A549 (cell line): ENCODE measurements around the gene WDR3. TPM values are rescaled to one million over a fixed set of nuclear protein-coding genes. Genes with fewer than 3 reads are reported as not detected.

Experiments used
- ATAC-seq, 2 experiments: fragments of 200-7000 bp in 1 of 2; fragments of >200 bp in 1 of 2; cut with Nextera tagmentation in 1 of 2; cut with Tn5 transposase in 1 of 2; 3 replicates each; pipeline versions ENCODE4 v1.8.0 to v1.9.1; 2018 to 2020; ENCODE audit warnings: mild to moderate bottlenecking in 1 of 2, moderate library complexity in 1 of 2
- CTCF ChIA-PET: fragments of 300-600 bp; sonication (Branson Sonifier 250); formaldehyde crosslinking; extraction: SDS; loops from one replicate; lab custom pipeline; 2021; ENCODE audit warnings: antibody characterized with exemption, inconsistent platforms; lab: Yijun Ruan, JAX
- POLR2A ChIA-PET: fragments of 350-600 bp; formaldehyde crosslinking; extraction: SDS; loops from one replicate; lab custom pipeline; 2021; ENCODE audit warnings: antibody characterized with exemption, inconsistent platforms; lab: Yijun Ruan, JAX
- DNase-seq, 2 experiments: peaks; one replicate each; pipeline versions ENCODE4 v3.0.0 to v3.0.0-alpha.2; 2011 to 2016; ENCODE audit warnings: low read depth in 1 of 2, low spot score in 1 of 2
- FAIRE-seq: peaks from 2 replicates; lab custom pipeline; 2011; peaks lifted over from hg19 to GRCh38; lab: Jason Lieb, UNC
- H3K27ac ChIP-seq, 2 experiments: fragments of >200 bp; sonication (Bioruptor Twin); formaldehyde crosslinking; 3 replicates each; pipeline ENCODE4 v1.5.1; 2016 to 2017
- H3K4me1 ChIP-seq: fragments of >200 bp; sonication (Bioruptor Twin); formaldehyde crosslinking; 3 replicates; pipeline ENCODE4 v1.6.1; 2016
- H3K4me2 ChIP-seq: fragments of >200 bp; sonication (Bioruptor Twin); formaldehyde crosslinking; 3 replicates; pipeline ENCODE4 v1.6.1; 2016
- H3K4me3 ChIP-seq: fragments of >200 bp; sonication (Bioruptor Twin); formaldehyde crosslinking; 3 replicates; pipeline ENCODE4 v1.5.1; 2016
- H3K9me3 ChIP-seq: fragments of >200 bp; sonication (Bioruptor Twin); formaldehyde crosslinking; 3 replicates; pipeline ENCODE4 v1.6.1; 2016
- BHLHE40 ChIP-seq: IDR thresholded peaks from 2 replicates; pipeline ENCODE4 v1.6.1; 2012; ENCODE audit warnings: low read depth, low read length, inconsistent platforms
- CHD2 ChIP-seq: fragments of 150-350 bp; IDR thresholded peaks from 2 replicates; pipeline ENCODE4 v1.6.1; 2014; ENCODE audit warnings: low read length; ENCODE audit not compliant: partially characterized antibody
- ESRRA ChIP-seq: fragments of 150-350 bp; IDR thresholded peaks from 2 replicates; pipeline ENCODE4 v1.6.1; 2014; ENCODE audit warnings: mild to moderate bottlenecking, low read length, borderline replicate concordance
- FOSB ChIP-seq: fragments of 250-450 bp; sonication (Bioruptor Pico); IDR thresholded peaks from 2 replicates; pipeline ENCODE4 v1.5.0; 2020; ENCODE audit warnings: mild to moderate bottlenecking, moderate library complexity
- HEYL ChIP-seq: fragments of 250-450 bp; sonication (Bioruptor Pico); IDR thresholded peaks from 2 replicates; pipeline ENCODE4 v1.8.0; 2021; ENCODE audit warnings: mild to moderate bottlenecking, moderate library complexity
- HOXA7 ChIP-seq: fragments of 250-450 bp; sonication (Bioruptor Pico); IDR thresholded peaks from 2 replicates; pipeline ENCODE4 v1.5.0; 2020; ENCODE audit warnings: mild to moderate bottlenecking, moderate library complexity
- JUN ChIP-seq, 2 experiments: fragments of >200 bp; sonication (Bioruptor Twin); formaldehyde crosslinking; IDR thresholded peaks; 2 replicates in 1 of 2; 3 replicates in 1 of 2; pipeline ENCODE4 v1.6.1; 2016 to 2017
- JUNB ChIP-seq: fragments of >200 bp; sonication (Bioruptor Twin); formaldehyde crosslinking; IDR thresholded peaks from 2 replicates; pipeline ENCODE4 v1.6.1; 2016
- KDM1A ChIP-seq: fragments of 200-600 bp; sonication (generic); IDR thresholded peaks from 2 replicates; pipeline ENCODE4 v1.6.1; 2016; ENCODE audit warnings: low read depth, mild to moderate bottlenecking
- KDM5A ChIP-seq: fragments of 200-600 bp; sonication (generic); IDR thresholded peaks from 2 replicates; pipeline ENCODE4 v1.6.1; 2016; ENCODE audit warnings: antibody characterized with exemption, mild to moderate bottlenecking
- MAZ ChIP-seq: fragments of 150-350 bp; IDR thresholded peaks from 2 replicates; pipeline ENCODE4 v1.6.1; 2014; ENCODE audit warnings: antibody characterized with exemption, low read depth, low read length, borderline replicate concordance
- NFE2L2 ChIP-seq: fragments of 150-350 bp; conservative IDR thresholded peaks from 2 replicates; pipeline ENCODE4 v1.6.1; 2014; ENCODE audit warnings: low read length
- RAD21 ChIP-seq, 2 experiments: fragments of >200 bp in 1 of 2; sonication (Bioruptor Twin) in 1 of 2; formaldehyde crosslinking in 1 of 2; IDR thresholded peaks in 1 of 2; conservative IDR thresholded peaks in 1 of 2; 2 replicates in 1 of 2; 3 replicates in 1 of 2; pipeline ENCODE4 v1.6.1; 2012 to 2018; ENCODE audit warnings: inconsistent platforms in 1 of 2
- SMC3 ChIP-seq: fragments of >200 bp; sonication (Bioruptor Twin); formaldehyde crosslinking; IDR thresholded peaks from 3 replicates; pipeline ENCODE4 v1.6.1; 2018; ENCODE audit warnings: inconsistent platforms
- SREBF2 ChIP-seq: fragments of 450-650 bp; IDR thresholded peaks from 2 replicates; pipeline ENCODE4 v1.6.1; 2014; ENCODE audit warnings: mild to moderate bottlenecking, moderate library complexity
- TP53 ChIP-seq: fragments of 250-450 bp; sonication (Bioruptor Pico); IDR thresholded peaks from 2 replicates; pipeline ENCODE4 v1.5.0; 2021; ENCODE audit warnings: mild to moderate bottlenecking, moderate library complexity
- ZFP36 ChIP-seq: fragments of 450-650 bp; IDR thresholded peaks from 2 replicates; pipeline ENCODE4 v1.6.1; 2014; ENCODE audit warnings: borderline replicate concordance; ENCODE audit not compliant: partially characterized antibody
- WGBS: methylation state at CpG from one replicate; pipeline ENCODE4 v1.1.6; 2017; ENCODE audit errors: missing lambda C conversion rate; 5-methylcytosine and 5-hydroxymethylcytosine counted together
- polyA plus RNA-seq, 4 experiments: library from polyadenylated mRNA; depleted of rRNA in 3 of 4; stranded (reverse); fragments of >200 nt; fragmentation: RNase III in 1 of 4; extraction: RNeasy Plus Mini Kit Qiagen cat#74134 plus additional on column Dnase treatment in 1 of 4; gene quantifications; 2 replicates in 3 of 4; 3 replicates in 1 of 4; pipeline ENCODE4 v1.2.3, GENCODE V29; 2011 to 2017
- TF ChIP-seq, protein P1 (sequence below): fragments of >200 bp; sonication (Bioruptor Twin); formaldehyde crosslinking; IDR thresholded peaks from 3 replicates; pipeline ENCODE4 v1.6.1; 2016
- TF ChIP-seq, protein P2 (sequence below): IDR thresholded peaks from 2 replicates; pipeline ENCODE4 v1.6.1; 2012
- TF ChIP-seq, protein P3 (sequence below): fragments of >200 bp; sonication (Bioruptor Twin); formaldehyde crosslinking; IDR thresholded peaks from 3 replicates; pipeline ENCODE4 v1.5.1; 2016
- TF ChIP-seq, protein P4 (sequence below): fragments of 200-600 bp; sonication (generic); IDR thresholded peaks from 2 replicates; pipeline ENCODE4 v1.6.1; 2016; ENCODE audit warnings: antibody characterized with exemption, mild to moderate bottlenecking, moderate library complexity

WDR3 gene
- polyA plus RNA-seq, 2 of the 4 experiments (the other 2 are of a cell fraction), result 29.1 to 54.6 TPM

DNA sequence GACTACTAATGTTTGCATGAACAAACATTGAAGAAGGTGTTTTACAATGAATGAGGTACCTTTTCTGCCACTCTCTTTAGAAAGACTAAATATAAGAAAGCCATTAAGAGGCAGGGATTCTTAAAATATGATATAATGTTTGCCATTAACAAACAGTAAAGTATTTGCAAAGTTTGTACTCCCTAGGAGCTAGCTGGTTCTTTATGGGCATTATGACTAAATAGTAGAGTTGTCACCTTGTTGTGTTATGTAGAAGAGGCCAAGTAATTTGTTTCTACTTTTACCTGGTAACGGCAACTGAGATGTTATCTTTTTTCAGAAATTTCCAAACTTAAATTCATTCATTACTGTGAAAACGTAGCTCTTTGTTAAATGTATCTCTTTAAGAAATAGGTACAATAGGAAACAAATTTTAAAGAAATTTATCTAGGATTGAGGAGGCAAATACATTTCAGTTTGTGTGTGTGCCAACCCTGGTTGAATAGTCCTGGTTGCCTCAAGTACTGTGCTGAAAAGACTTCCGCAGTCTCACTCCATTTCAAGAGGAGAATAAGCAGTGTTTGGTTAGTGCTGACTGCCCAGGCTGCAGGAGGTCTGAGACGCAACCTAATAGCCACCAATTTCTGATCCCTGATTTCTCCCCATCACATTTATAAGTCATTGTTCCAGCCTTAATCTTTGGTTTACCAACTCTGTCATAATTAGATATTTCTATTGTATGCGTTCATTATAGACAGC is 52.1 kb downstream of the WDR3 start:
- FAIRE-seq, result no peak
- CTCF ChIA-PET, result no interaction called here
- no peaks in the 10 kb centered on the region for H3K4me1 ChIP-seq
- no peak overlapping the region for H3K27ac ChIP-seq
- no peak overlapping the region for H3K4me3 ChIP-seq
- 38% methylated on average over 5 of the region's 5 CpGs for WGBS
- H3K4me2 ChIP-seq, result no peak overlapping the region
- TF ChIP-seq BHLHE40, result no peak
- no peak for TF ChIP-seq KDM5A
- no peak for TF ChIP-seq FOSB (CRISPR knock-in tag)
- TF ChIP-seq, protein P1, sequence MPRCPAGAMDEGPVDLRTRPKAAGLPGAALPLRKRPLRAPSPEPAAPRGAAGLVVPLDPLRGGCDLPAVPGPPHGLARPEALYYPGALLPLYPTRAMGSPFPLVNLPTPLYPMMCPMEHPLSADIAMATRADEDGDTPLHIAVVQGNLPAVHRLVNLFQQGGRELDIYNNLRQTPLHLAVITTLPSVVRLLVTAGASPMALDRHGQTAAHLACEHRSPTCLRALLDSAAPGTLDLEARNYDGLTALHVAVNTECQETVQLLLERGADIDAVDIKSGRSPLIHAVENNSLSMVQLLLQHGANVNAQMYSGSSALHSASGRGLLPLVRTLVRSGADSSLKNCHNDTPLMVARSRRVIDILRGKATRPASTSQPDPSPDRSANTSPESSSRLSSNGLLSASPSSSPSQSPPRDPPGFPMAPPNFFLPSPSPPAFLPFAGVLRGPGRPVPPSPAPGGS, result no peak
- no peak for TF ChIP-seq CHD2
- no peak for TF ChIP-seq ESRRA
- TF ChIP-seq MAZ, result no peak
- no peak for TF ChIP-seq ZFP36
- no peaks in the 10 kb centered on the region for H3K9me3 ChIP-seq
- no peak for DNase-seq
- POLR2A ChIA-PET, result no interaction called here
- ATAC-seq, result no peak

DNA sequence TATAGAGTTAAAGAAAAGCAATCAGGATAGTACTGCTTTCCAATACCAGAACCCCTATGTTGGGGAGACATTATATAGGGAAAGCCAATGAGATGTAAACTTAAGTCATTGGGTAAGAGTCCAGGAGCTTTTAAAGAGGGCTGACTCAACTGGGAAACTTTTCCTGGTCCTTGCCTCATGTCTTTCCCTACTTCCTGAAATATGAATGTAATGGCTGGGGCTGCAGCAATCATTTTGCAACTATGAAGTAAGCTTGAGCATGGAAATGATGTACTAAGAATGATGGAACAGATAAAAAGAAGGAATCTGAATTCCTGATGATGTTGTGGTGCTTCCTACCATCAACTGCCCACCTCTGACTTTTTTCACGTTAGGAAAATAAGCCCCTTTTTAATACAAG is 55.7 kb downstream of the WDR3 start:
- ChIA-PET POLR2A (no interaction called here), CTCF (no interaction called here)
- no peak overlapping the region for H3K4me2 ChIP-seq
- WGBS, result 0% methylated on average over 1 of the region's 1 CpG
- DNase-seq (no peak), ATAC-seq (no peak), FAIRE-seq (no peak)
- TF ChIP-seq HEYL (CRISPR knock-in tag), result no peak
- TF ChIP-seq, protein P2, sequence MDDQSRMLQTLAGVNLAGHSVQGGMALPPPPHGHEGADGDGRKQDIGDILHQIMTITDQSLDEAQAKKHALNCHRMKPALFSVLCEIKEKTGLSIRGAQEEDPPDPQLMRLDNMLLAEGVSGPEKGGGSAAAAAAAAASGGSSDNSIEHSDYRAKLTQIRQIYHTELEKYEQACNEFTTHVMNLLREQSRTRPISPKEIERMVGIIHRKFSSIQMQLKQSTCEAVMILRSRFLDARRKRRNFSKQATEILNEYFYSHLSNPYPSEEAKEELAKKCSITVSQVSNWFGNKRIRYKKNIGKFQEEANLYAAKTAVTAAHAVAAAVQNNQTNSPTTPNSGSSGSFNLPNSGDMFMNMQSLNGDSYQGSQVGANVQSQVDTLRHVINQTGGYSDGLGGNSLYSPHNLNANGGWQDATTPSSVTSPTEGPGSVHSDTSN, result no peak
- no peak for TF ChIP-seq MAZ
- TF ChIP-seq TP53 (CRISPR knock-in tag), result no peak
- no peak for TF ChIP-seq KDM5A
- no peak for TF ChIP-seq SMC3
- TF ChIP-seq ESRRA, result no peak
- TF ChIP-seq JUN (IDR thresholded peaks at IDR 0.05), result no peak
- no peak for TF ChIP-seq CHD2
- TF ChIP-seq SREBF2, result no peak
- no peak for TF ChIP-seq NFE2L2
- TF ChIP-seq, protein P3, sequence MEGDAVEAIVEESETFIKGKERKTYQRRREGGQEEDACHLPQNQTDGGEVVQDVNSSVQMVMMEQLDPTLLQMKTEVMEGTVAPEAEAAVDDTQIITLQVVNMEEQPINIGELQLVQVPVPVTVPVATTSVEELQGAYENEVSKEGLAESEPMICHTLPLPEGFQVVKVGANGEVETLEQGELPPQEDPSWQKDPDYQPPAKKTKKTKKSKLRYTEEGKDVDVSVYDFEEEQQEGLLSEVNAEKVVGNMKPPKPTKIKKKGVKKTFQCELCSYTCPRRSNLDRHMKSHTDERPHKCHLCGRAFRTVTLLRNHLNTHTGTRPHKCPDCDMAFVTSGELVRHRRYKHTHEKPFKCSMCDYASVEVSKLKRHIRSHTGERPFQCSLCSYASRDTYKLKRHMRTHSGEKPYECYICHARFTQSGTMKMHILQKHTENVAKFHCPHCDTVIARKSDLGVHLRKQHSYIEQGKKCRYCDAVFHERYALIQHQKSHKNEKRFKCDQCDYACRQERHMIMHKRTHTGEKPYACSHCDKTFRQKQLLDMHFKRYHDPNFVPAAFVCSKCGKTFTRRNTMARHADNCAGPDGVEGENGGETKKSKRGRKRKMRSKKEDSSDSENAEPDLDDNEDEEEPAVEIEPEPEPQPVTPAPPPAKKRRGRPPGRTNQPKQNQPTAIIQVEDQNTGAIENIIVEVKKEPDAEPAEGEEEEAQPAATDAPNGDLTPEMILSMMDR, result no peak
- no peak for TF ChIP-seq HOXA7 (CRISPR knock-in tag)
- no peak for TF ChIP-seq ZFP36
- TF ChIP-seq, protein P4, sequence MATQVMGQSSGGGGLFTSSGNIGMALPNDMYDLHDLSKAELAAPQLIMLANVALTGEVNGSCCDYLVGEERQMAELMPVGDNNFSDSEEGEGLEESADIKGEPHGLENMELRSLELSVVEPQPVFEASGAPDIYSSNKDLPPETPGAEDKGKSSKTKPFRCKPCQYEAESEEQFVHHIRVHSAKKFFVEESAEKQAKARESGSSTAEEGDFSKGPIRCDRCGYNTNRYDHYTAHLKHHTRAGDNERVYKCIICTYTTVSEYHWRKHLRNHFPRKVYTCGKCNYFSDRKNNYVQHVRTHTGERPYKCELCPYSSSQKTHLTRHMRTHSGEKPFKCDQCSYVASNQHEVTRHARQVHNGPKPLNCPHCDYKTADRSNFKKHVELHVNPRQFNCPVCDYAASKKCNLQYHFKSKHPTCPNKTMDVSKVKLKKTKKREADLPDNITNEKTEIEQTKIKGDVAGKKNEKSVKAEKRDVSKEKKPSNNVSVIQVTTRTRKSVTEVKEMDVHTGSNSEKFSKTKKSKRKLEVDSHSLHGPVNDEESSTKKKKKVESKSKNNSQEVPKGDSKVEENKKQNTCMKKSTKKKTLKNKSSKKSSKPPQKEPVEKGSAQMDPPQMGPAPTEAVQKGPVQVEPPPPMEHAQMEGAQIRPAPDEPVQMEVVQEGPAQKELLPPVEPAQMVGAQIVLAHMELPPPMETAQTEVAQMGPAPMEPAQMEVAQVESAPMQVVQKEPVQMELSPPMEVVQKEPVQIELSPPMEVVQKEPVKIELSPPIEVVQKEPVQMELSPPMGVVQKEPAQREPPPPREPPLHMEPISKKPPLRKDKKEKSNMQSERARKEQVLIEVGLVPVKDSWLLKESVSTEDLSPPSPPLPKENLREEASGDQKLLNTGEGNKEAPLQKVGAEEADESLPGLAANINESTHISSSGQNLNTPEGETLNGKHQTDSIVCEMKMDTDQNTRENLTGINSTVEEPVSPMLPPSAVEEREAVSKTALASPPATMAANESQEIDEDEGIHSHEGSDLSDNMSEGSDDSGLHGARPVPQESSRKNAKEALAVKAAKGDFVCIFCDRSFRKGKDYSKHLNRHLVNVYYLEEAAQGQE, result no peak
- TF ChIP-seq JUNB, result no peak
- TF ChIP-seq RAD21 (conservative IDR thresholded peaks at IDR 0.05 in 1 of 2, IDR thresholded peaks at IDR 0.05 in 1 of 2), result no peak
- no peak for TF ChIP-seq KDM1A
- no peaks in the 10 kb centered on the region for H3K4me1 ChIP-seq
- no peaks in the 10 kb centered on the region for H3K9me3 ChIP-seq
- H3K27ac ChIP-seq, result no peak overlapping the region
- no peak overlapping the region for H3K4me3 ChIP-seq
